HG03460 (cell line): ENCODE measurements around the gene ENTPD6.
"Not testable (repeated sequence)": the region's sequence is repeated elsewhere in the genome, so short reads cannot be mapped to it uniquely, and the experiment has no call there.

Experiments
- ATAC-seq: cut with Tn5 transposase; IDR thresholded peaks from one replicate; pipeline ENCODE4 v1.9.1; 2021; ENCODE audit not compliant: unreplicated experiment

ENTPD6 gene

DNA sequence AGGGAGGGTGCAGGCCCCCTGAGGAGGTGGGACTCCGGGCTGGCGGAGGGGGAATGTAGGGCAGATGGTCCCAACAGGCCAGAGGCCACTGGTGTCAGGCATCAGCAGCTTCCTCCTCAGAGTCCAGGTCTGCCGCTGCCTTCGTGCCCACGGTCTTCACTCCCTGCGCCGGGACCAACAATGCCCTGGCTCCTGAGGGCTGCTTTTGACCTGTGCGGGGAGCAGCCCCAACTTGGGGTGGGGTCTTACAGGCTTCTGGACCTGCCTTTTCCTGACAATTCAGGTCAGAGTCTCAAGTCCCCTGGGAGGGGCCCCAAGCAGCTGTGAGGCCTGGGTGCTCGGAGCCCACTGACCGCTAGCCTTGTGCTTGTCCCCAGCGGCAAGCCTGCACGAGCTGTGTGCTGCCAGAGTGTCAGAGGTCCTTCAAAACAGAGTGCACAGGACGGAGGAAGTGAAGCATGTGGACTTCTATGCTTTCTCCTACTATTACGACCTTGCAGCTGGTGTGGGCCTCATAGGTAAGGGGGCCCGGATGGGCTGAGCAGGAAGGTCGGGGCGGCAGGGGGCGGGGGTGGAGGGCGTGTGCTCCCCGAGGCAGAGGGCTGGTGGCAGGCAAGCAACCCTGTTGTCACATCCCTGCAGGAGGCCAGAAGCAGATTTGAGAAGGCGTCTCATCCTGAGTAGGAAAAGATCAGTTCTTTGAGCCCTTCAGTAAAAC, 27.1 kb downstream of the ENTPD6 start:
- ATAC-seq, result no peak

DNA sequence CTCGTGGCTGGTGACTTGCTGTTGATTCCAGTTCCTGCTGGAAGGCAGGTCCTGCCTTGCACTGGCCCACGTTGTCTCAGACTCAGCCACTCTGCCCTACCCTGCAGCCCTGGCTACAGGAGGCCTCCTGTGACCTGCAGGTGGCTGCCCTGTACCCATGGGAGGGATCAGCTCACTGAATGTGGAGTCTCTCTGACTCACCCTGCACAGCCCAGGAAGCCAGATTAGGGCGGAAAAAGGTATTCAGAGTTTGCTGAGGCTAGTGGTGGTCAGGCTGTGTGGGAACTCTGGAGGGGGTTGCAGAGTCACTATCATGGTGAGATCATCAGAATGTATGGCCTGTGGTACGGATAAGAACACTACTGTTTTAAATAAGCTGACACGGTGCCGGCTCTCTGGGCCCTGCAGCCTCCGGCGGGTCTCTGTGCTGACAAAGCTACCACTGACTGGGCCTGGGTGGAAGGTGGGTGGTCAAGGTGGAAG, 27.7 kb downstream of the ENTPD6 start:
- ATAC-seq, result no peak

- ATAC-seq, result no peak
Measured at GRCh38 chr20:25223765-25224720, 28.5 kb downstream of the ENTPD6 start.

DNA sequence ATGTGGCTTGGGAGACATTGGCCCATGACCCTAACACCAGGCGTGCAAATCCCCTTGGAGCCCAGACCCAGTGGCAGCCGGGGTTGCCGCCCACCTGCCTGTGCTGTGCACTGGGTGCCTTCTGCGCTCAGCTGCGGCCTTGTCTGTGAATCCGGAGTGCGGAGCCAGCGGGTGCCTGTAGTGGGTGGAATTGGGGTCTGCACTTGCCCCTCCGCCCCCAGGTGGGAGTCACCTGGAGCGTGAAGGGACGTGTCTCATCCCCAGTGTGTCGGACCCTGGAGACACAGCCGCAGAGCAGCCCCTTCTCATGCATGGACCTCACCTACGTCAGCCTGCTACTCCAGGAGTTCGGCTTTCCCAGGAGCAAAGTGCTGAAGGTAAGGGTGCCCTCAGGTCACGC, 29.4 kb downstream of the ENTPD6 start:
- no peak for ATAC-seq

DNA sequence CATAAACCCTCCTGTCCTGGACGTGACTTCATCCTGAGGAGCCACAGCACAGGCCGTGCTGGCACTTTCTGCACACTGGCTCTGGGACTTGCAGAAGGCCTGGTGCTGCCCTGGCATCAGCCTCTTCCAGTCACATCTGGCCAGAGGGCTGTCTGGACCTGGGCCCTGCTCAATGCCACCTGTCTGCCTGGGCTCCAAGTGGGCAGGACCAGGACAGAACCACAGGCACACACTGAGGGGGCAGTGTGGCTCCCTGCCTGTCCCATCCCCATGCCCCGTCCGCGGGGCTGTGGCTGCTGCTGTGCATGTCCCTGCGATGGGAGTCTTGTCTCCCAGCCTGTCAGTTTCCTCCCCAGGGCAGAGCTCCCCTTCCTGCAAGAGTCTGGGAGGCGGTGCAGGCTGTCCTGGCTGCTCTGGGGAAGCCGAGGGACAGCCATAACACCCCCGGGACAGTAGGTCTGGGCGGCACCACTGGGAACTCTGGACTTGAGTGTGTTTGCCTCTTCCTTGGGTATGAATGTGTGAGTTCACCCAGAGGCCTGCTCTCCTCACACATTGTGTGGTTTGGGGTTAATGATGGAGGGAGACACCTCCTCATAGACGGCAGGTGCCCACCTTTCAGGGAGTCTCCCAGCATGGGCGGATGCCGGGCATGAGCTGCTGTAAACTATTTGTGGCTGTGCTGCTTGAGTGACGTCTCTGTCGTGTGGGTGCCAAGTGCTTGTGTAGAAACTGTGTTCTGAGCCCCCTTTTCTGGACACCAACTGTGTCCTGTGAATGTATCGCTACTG, 30.3 kb downstream of the ENTPD6 start:
- ATAC-seq, result no peak

- no peak for ATAC-seq
Measured at GRCh38 chr20:25226433-25227316, 31.2 kb downstream of the ENTPD6 start.

GRCh38 chr20:25227317-25227831, 31.9 kb downstream of the ENTPD6 start:
- no peak for ATAC-seq

DNA sequence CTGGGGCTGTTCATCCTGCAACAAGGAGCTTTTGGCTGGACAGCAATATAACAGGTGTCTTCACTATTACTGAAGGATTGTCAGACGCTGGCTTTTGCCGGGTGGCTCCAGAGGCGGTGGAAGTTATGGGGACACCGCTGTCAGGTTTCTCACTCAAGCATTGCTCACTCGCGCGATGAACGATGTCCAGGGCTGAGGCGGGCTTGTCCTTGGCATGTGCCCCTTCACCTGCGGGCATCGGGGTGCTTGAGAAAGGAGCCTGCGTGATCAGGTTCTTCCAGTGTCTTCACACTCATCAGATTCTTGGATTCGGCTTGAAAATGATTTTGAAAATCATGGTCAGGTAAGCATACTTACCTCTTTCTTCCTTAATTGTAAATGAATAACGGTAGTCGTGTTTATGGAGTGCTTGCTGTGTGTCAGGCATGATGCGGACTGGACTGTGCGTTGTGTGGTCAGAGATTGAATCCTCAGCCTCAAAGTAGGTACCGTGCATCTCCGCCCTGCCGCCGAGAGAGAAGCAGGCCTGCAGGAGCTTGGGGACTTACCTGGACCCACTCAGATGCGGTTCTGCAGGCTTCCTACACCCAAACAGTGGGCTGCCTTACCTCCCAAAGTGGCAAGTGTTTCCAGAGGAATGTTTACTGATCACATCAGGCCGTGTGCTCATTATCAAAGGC, 34.1 kb downstream of the ENTPD6 start:
- no peak for ATAC-seq

DNA sequence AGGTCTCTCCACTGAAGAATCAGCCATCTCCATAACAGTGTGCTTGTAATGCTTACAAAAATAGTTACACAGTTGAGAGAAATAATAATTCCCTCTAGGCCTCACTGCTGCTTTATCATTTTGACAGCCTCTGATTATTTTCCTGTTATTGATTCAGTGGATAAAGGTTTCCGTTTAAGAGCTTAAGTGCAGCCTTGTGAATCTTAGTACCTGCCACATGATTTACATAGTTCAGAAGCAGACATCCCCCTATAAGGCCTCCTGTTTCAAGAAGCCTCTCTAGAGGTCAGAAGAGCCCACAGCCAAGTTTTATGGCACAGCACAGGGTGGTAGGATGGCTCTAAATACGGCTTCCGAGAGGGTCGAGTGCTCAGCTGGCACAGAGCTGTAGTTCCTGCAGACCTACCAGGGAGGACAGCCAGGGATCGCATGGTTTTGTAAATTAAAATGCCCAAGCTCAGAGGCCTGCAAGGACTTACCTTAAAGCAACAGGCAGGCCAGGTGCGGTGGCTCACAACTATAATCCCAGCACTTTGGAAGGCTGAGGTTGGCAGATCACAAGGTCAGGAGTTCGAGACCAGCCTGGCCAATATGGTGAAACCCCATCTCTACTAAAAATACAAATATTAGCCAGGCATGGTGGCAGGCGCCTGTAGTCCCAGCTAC, 34.8 kb downstream of the ENTPD6 start:
- peak; percentile 78 for ATAC-seq

DNA sequence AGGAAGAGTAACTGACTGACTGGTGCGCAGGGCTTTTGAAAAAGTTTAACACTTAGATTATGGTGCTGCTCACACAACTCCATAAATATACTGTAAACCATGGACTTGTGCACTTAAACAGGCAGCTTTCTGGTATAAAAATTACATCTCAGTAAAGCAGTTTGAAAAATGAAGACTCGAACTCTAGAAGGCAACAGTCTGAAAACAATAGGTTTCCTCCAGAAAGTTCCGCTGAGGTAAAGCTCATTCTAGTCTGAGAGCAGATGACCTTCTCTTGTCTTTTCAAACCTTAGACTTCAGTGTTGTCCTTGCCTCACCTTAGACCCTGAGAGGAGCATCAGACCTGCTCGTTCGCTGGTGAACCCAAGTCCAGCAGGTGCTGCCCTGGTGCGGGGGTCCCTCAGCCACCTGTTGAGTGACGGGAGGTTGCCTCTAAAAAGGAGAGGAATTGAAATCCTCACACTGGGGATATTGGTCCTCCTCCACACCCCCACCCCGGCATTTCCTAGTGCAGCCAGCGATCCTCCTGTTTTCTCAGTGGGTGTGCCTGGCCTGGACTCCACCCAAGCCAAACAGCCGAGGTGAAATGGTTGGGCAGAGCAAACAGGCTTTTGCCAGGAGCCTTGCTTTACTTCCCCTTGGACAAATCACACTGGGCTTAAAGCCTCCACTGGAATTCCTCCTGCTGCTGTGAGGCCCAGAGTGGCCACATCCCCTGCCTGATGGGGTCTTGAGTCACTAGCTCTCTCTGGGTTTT, 37.7 kb downstream of the ENTPD6 start:
- ATAC-seq, result no peak

DNA sequence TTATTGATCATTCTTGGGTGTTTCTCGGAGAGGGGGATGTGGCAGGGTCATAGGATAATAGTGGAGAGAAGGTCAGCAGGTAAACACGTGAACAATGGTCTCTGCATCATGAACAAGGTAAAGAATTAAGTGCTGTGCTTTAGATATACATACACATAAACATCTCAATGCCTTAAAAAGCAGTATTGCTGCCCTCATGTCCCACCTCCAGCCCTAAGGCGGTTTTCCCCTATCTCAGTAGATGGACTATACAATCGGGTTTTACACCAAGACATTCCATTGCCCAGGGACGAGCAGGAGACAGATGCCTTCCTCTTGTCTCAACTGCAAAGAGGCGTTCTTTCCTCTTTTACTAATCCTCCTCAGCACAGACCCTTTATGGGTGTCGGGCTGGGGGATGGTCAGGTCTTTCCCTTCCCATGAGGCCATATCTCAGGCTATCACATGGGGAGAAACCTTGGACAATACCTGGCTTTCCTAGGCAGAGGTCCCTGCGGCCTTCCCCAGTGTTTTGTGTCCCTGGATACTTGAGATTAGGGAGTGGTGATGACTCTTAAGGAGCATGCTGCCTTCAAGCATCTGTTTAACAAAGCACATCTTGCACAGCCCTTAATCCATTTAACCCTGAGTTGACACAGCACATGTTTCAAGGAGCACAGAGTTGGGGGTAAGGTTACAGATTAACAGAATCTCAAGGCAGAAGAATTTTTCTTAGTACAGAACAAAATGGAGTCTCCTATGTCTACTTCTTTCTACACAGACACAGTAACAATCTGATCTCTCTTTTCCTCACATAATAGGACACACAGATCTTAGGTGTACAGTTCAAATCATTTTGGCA, 38.7 kb downstream of the ENTPD6 start:
- not testable (repeated sequence) for ATAC-seq

DNA sequence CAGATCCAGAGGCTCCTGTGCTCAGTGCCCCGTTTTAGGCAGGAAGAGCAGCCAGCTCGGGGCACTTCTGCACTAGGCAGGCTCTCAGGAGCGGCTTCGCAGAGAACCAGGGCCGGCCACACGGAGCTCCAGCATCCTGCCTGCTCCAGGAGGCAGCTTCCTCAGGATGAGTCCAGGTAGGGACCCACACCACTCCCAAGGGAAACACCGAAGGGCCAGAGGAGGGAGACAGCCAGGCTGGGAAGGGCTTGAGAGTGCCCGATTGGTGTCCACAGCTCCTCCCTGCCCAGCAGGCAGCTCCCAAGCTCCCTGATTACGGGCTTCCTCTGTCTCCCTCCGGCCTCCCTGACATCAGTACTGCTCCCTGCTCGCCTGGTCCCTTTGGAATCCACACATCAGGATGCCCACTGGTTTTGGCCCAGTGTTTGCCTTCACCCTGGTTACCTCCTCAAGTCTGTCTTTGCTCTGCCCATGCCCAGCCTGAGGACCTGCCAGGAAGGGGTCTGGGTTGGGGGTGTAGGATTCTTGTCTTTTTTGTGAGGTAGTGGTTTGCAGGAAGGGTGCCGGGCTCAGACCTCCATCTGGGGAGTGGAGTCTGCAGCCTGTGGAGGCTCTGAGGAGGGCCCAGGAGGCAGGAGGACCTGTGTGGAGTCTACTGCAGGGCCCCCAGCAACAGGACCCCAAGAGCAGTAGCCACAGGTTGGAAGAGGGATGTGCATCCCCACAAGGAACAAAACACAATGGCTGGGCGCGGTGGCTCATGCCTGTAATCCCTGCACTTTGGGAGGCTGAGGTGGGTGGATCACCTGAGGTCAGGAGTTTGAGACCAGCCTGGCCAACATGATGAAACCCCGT, 41.2 kb downstream of the ENTPD6 start:
- no peak for ATAC-seq

- ATAC-seq, result no peak
Measured at GRCh38 chr20:25237610-25238318, 42.3 kb downstream of the ENTPD6 start.

- no peak for ATAC-seq
Measured at GRCh38 chr20:25238319-25239037, 43.0 kb downstream of the ENTPD6 start.
